T-cell (primary cell): ENCODE results near the gene CAVIN2. TPM values are rescaled to one million over a fixed set of nuclear protein-coding genes. Genes with fewer than 3 reads are reported as not detected.

Experiments
- ATAC-seq, 4 experiments: fragments of 200-7000 bp in 3 of 4; fragments of 150-1000 bp in 1 of 4; cut with Tn5 transposase; replicated peaks in 1 of 4; 1 replicate in 3 of 4; 2 replicates in 1 of 4; pipeline ENCODE4 v1.10.0; 2021; ENCODE audit warnings: moderate library complexity in 3 of 4, mild to moderate bottlenecking in 2 of 4, moderate number of reproducible peaks in 1 of 4
- CTCF ChIA-PET, 2 donors: fragments of 300-600 bp; sonication (Branson Sonifier 250); formaldehyde crosslinking; loops; one replicate each; lab custom pipeline; 2022; ENCODE audit warnings: antibody characterized with exemption in 2 of 2; lab: Charles Lee
- POLR2A ChIA-PET, 2 donors: fragments of 300-600 bp; sonication (Branson Sonifier 250); formaldehyde crosslinking; loops; one replicate each; lab custom pipeline; 2022; ENCODE audit warnings: antibody characterized with exemption in 2 of 2; lab: Charles Lee
- DNase-seq, 35 experiments: peaks; one replicate each; pipeline versions ENCODE4 v3.0.0 to v3.0.0-alpha.2; 2013 to 2023
- H3K27ac ChIP-seq: one replicate; pipeline ENCODE4 v1.5.1; 2013; ENCODE audit warnings: low read length
- H3K27me3 ChIP-seq, 2 experiments: replicated peaks in 1 of 2; 1 replicate in 1 of 2; 2 replicates in 1 of 2; pipeline versions ENCODE4 v1.6.1 to v1.7.0; 2013; ENCODE audit warnings: low read length in 1 of 2, mixed read lengths in 1 of 2; ENCODE audit not compliant: control insufficient read depth in 2 of 2, insufficient read depth in 2 of 2; ENCODE audit errors: extremely low read depth in 1 of 2
- H3K36me3 ChIP-seq, 2 donors: 1 replicate in 1 of 2; 2 replicates in 1 of 2; pipeline versions ENCODE4 v1.6.1 to v1.7.0; 2013; ENCODE audit warnings: low read length in 1 of 2; ENCODE audit not compliant: control insufficient read depth in 2 of 2, insufficient read depth in 1 of 2; ENCODE audit errors: extremely low read depth in 1 of 2
- H3K4me1 ChIP-seq, 2 experiments: 1 replicate in 1 of 2; 2 replicates in 1 of 2; pipeline versions ENCODE4 v1.6.1 to v1.7.0; 2013; ENCODE audit warnings: low read length in 2 of 2, mixed read lengths in 1 of 2; ENCODE audit not compliant: insufficient read depth in 2 of 2, control insufficient read depth in 1 of 2; ENCODE audit errors: extremely low read depth in 1 of 2
- H3K4me3 ChIP-seq, 2 donors: 1 replicate in 1 of 2; 2 replicates in 1 of 2; pipeline versions ENCODE4 v1.5.1 to v1.7.0; 2013; ENCODE audit warnings: mild to moderate bottlenecking in 2 of 2, low read length in 1 of 2, moderate library complexity in 1 of 2; ENCODE audit not compliant: control insufficient read depth in 1 of 2; ENCODE audit errors: extremely low read depth in 1 of 2
- H3K9me3 ChIP-seq: 2 replicates; pipeline ENCODE4 v1.7.0; 2013
- H3K27ac Mint-ChIP-seq, 2 donors: one replicate each; pipeline ENCODE4 v1.8.0; 2020 to 2021; ENCODE audit warnings: mild to moderate bottlenecking in 2 of 2, mixed read lengths in 2 of 2
- H3K27me3 Mint-ChIP-seq, 2 donors: one replicate each; pipeline ENCODE4 v1.8.0; 2021 to 2022; ENCODE audit warnings: mixed read lengths in 2 of 2
- H3K36me3 Mint-ChIP-seq: one replicate; pipeline ENCODE4 v1.8.0; 2021; ENCODE audit warnings: mixed read lengths
- H3K4me1 Mint-ChIP-seq, 3 donors: one replicate each; pipeline ENCODE4 v1.8.0; 2020 to 2022; ENCODE audit warnings: mixed read lengths in 3 of 3, mild to moderate bottlenecking in 1 of 3
- H3K4me3 Mint-ChIP-seq, 3 donors: one replicate each; pipeline ENCODE4 v1.8.0; 2020 to 2022; ENCODE audit warnings: mild to moderate bottlenecking in 3 of 3, mixed read lengths in 3 of 3, moderate library complexity in 3 of 3
- H3K9me3 Mint-ChIP-seq, 3 donors: one replicate each; pipeline ENCODE4 v1.8.0; 2020 to 2022; ENCODE audit warnings: mixed read lengths in 3 of 3
- WGBS: methylation state at CpG from one replicate; pipeline ENCODE4 v1.1.5; 2013; ENCODE audit warnings: missing lambda C conversion rate; ENCODE audit not compliant: insufficient coverage; 5-methylcytosine and 5-hydroxymethylcytosine counted together
- total RNA-seq, 35 experiments: library from RNA in 6 of 35; stranded (reverse) in 6 of 35; fragments of 120-200 nt in 1 of 35; gene quantifications; one replicate each; pipeline versions ENCODE4 v1.2.1 to v1.2.4 and lab custom pipeline; 2013 to 2026

CAVIN2 gene
- total RNA-seq, 5 donors from 2014 or later (not counting 1 experiment from before 2014, with no cell fraction given): 0.26 to 2.7 (median 0.40) TPM

- no peaks in the 10 kb centered on the region for H3K4me1 ChIP-seq
- ATAC-seq (no peak), DNase-seq (no peak)
- H3K27me3 ChIP-seq: peaks cover 0 to 4% of the 10 kb centered on the region in 2 experiments
- ChIA-PET CTCF (no interaction called here), POLR2A (interaction anchor here in 1 of 2 donors (0.6 kb wide), 1 partner anchor 1611 kb away, joined by 3 read pairs; no protein-coding TSS in a partner anchor)
- Mint-ChIP-seq H3K9me3 (no peaks in the 10 kb centered on the region), H3K36me3 (no peaks in the 10 kb centered on the region), H3K27me3 (peaks cover 14 to 26% of the 10 kb centered on the region in 2 donors), H3K4me3 (no peak overlapping the region), H3K27ac (no peak overlapping the region), H3K4me1 (no peaks in the 10 kb centered on the region)
- H3K4me3 ChIP-seq: no peak overlapping the region
- WGBS: 88% methylated on average over 19 of the region's 28 CpGs
- H3K9me3 ChIP-seq: no peaks in the 10 kb centered on the region
- H3K27ac ChIP-seq: no peak overlapping the region
- H3K36me3 ChIP-seq: no peaks in the 10 kb centered on the region
Observed at GRCh38 chr2:191835539-191836350, 11.1 kb downstream of the CAVIN2 start.

- peaks cover 14 to 27% of the 10 kb centered on the region in 2 donors for H3K27me3 Mint-ChIP-seq
Observed at GRCh38 chr2:191835100-191835499, 11.8 kb downstream of the CAVIN2 start.

GRCh38 chr2:191833356-191833755, 13.5 kb downstream of the CAVIN2 start:
- Histone ChIP-seq H3K9me3 (no peaks in the 10 kb centered on the region), H3K27me3 (peaks cover 0 to 2% of the 10 kb centered on the region in 2 experiments), H3K4me3 (no peak overlapping the region), H3K27ac (no peak overlapping the region), H3K4me1 (no peaks in the 10 kb centered on the region), H3K36me3 (no peaks in the 10 kb centered on the region)
- no peak overlapping the region for H3K4me3 Mint-ChIP-seq
- no peak for DNase-seq
- H3K27ac Mint-ChIP-seq: no peak overlapping the region
- peaks cover 10 to 22% of the 10 kb centered on the region in 2 donors for H3K27me3 Mint-ChIP-seq
- no peaks in the 10 kb centered on the region for H3K4me1 Mint-ChIP-seq
- no peaks in the 10 kb centered on the region for H3K36me3 Mint-ChIP-seq
- CTCF ChIA-PET: no interaction called here
- no CpG with 5 or more reads among the region's 4 CpGs for WGBS
- no peak for ATAC-seq
- no peaks in the 10 kb centered on the region for H3K9me3 Mint-ChIP-seq
- POLR2A ChIA-PET: no interaction called here

More at GRCh38 chr2:191835100-191835499, 11.8 kb downstream of the CAVIN2 start:
- H3K36me3 ChIP-seq: no peaks in the 10 kb centered on the region
- Mint-ChIP-seq H3K36me3 (no peaks in the 10 kb centered on the region), H3K4me3 (no peak overlapping the region), H3K27ac (no peak overlapping the region), H3K9me3 (no peaks in the 10 kb centered on the region), H3K4me1 (no peaks in the 10 kb centered on the region)
- 59% methylated on average over 2 of the region's 5 CpGs for WGBS
- DNase-seq (no peak), ATAC-seq (no peak)
- peaks cover 0 to 3% of the 10 kb centered on the region in 2 experiments for H3K27me3 ChIP-seq
- H3K27ac ChIP-seq: no peak overlapping the region
- POLR2A ChIA-PET: interaction anchor here in 1 of 2 donors (0.6 kb wide), 1 partner anchor 1612 kb away, joined by 3 read pairs; no protein-coding TSS in a partner anchor
- H3K9me3 ChIP-seq: no peaks in the 10 kb centered on the region
- H3K4me1 ChIP-seq: no peaks in the 10 kb centered on the region
- CTCF ChIA-PET: no interaction called here
- H3K4me3 ChIP-seq: no peak overlapping the region

DNA sequence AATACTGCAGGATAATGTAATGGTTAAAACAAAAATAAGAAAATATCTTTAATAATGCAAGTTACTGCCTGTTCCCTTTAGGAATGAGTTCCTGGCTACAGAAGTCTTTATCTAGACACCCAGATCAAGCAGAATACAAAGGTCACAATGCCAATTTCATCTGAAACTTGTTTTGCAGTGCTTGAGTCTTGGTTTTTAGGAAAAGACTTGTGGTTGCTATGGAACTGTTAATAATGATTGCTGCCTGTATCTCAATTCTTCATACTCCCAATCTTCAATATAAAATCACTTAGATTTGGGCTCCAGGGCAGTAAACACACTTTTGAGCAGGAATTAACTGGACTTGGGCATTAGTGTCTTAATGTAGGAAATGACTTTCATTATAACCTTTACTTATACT, 14.2 kb downstream of the CAVIN2 start:
- no peak overlapping the region for H3K4me3 ChIP-seq
- Mint-ChIP-seq H3K4me1 (no peaks in the 10 kb centered on the region), H3K9me3 (no peaks in the 10 kb centered on the region), H3K36me3 (no peaks in the 10 kb centered on the region), H3K27me3 (peaks cover 10 to 20% of the 10 kb centered on the region in 2 donors), H3K4me3 (no peak overlapping the region), H3K27ac (no peak overlapping the region)
- no peak overlapping the region for H3K27ac ChIP-seq
- DNase-seq (no peak), ATAC-seq (no peak)
- no peaks in the 10 kb centered on the region for H3K4me1 ChIP-seq
- H3K27me3 ChIP-seq: peaks cover 0 to 2% of the 10 kb centered on the region in 2 experiments
- no peaks in the 10 kb centered on the region for H3K9me3 ChIP-seq
- ChIA-PET POLR2A (no interaction called here), CTCF (no interaction called here)
- no peaks in the 10 kb centered on the region for H3K36me3 ChIP-seq

DNA sequence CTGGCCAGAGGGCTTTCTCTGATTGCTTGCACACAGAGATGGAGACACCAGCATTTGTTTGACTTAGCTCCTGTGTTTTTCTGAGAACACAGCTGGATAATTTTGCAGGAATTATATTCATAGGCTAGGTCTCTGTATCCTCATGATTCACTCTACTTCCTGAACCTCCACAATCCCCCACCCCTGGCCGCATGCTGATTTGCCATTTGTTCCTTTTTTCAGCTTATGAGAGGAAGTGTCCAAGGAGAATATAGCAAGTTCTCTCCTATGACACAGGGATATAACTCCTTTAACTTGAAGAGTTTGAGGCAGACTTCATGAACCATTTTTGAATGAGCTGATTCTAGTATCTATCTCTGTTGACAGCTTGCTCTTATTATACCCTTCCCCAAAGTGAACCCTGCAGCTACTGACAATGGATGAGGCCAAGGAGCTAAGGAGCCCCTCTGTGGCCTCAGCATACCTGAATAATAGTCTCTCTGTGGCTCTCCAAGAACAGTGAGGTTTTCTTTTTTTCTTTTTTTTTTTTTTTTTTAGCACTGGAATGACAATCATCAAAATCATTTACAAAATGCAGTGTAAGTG, 15.4 kb downstream of the CAVIN2 start:
- DNase-seq: no peak
- Mint-ChIP-seq H3K27ac (no peak overlapping the region), H3K4me1 (no peaks in the 10 kb centered on the region), H3K27me3 (peaks cover 5 to 16% of the 10 kb centered on the region in 2 donors), H3K9me3 (no peaks in the 10 kb centered on the region), H3K36me3 (no peaks in the 10 kb centered on the region), H3K4me3 (no peak overlapping the region)
- no peak overlapping the region for H3K4me3 ChIP-seq
- CTCF ChIA-PET: no interaction called here
- no peaks in the 10 kb centered on the region for H3K36me3 ChIP-seq
- WGBS: no CpG with 5 or more reads among the region's 1 CpG
- no peak overlapping the region for H3K27ac ChIP-seq
- H3K27me3 ChIP-seq: peaks cover 0 to 2% of the 10 kb centered on the region in 2 experiments
- no peak for ATAC-seq
- POLR2A ChIA-PET: interaction anchor here in 1 of 2 donors (0.7 kb wide), 1 partner anchor 1165 kb away, joined by 3 read pairs; no protein-coding TSS in a partner anchor
- no peaks in the 10 kb centered on the region for H3K4me1 ChIP-seq
- H3K9me3 ChIP-seq: no peaks in the 10 kb centered on the region

GRCh38 chr2:191824398-191824797, 22.5 kb downstream of the CAVIN2 start:
- DNase-seq (no peak), ATAC-seq (no peak)
- Mint-ChIP-seq H3K4me3 (no peak overlapping the region), H3K27ac (no peak overlapping the region), H3K9me3 (no peaks in the 10 kb centered on the region), H3K27me3 (peaks cover 17 to 21% of the 10 kb centered on the region in 2 donors), H3K36me3 (no peaks in the 10 kb centered on the region), H3K4me1 (no peaks in the 10 kb centered on the region)
- Histone ChIP-seq H3K27me3 (peaks cover 0 to 3% of the 10 kb centered on the region in 2 experiments), H3K36me3 (no peaks in the 10 kb centered on the region), H3K9me3 (no peaks in the 10 kb centered on the region), H3K27ac (no peak overlapping the region), H3K4me1 (no peaks in the 10 kb centered on the region), H3K4me3 (no peak overlapping the region)
- POLR2A ChIA-PET: interaction anchor here in 1 of 2 donors (0.6 kb wide), 1 partner anchor 66 kb away, joined by 3 read pairs; no protein-coding TSS in a partner anchor
- no CpG with 5 or more reads among the region's 2 CpGs for WGBS
- CTCF ChIA-PET: no interaction called here
